GM21723 (cell line): ENCODE measurements around the gene GIPC2.
A peak's percentile ranks its signal among the peaks of the same experiment; 100 is the strongest.

Experiments
- ATAC-seq: cut with Tn5 transposase; IDR thresholded peaks from one replicate; pipeline ENCODE4 v1.9.1; 2021; ENCODE audit warnings: mild to moderate bottlenecking, moderate library complexity; ENCODE audit not compliant: unreplicated experiment

The GIPC2 gene

DNA sequence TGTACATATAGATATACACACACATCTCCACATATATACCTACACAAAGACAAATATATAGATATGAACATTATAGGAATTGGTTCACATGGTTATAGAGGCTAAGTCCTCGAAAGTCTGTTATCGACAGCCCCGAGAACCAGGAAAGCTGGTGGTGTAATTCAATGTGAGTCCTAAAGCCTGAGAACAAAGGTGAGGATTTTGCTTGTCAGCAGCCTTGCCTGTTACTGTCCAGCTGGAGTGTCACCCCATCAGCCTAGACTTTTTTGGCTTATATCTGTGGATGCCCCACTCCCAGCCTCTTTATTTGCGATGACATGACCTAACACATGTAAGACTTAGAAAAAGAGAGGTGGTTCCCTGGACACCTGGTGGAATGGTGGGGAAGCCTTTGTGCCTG lies 97.0 kb downstream of the GIPC2 start:
- ATAC-seq: peak; percentile 33

DNA sequence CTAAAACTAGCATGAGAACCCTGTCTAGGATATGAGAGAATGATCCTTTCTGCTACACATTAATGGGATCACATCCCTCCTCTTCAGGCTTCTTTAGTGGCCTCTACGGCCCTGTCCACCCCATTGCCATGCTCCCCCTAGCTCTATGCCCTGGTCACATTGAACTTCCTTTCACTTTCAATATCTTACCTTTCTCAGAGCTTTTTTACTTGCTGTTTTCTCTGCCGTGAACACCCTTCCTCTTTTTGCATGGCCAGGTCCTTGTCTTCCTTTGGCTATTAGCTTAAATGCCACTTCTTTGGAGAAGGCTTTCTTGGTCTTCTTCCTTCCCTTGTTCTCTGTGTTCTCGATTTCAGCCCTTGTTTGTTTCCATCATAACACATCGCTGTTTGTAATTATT lies 97.4 kb downstream of the GIPC2 start:
- ATAC-seq: peak; percentile 87

DNA sequence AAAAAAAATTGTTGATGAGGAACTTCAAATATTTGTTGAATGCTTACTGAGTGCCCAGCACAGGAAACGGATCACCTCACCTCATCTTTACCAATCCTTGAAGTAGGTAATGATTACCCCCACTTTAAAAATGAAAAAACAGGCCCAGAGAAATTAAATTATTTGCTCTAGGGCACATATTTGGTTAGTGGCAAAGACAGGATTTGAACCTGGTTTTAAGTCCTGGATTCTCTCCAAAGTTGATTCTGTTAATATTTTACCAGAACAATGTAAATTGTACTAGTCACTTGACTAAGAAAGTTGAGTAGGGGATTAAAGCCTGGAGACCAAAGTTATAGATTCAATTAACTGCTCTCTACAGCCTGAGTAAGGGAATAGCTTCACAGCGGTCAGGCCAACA lies 97.9 kb downstream of the GIPC2 start:
- ATAC-seq: no peak

DNA sequence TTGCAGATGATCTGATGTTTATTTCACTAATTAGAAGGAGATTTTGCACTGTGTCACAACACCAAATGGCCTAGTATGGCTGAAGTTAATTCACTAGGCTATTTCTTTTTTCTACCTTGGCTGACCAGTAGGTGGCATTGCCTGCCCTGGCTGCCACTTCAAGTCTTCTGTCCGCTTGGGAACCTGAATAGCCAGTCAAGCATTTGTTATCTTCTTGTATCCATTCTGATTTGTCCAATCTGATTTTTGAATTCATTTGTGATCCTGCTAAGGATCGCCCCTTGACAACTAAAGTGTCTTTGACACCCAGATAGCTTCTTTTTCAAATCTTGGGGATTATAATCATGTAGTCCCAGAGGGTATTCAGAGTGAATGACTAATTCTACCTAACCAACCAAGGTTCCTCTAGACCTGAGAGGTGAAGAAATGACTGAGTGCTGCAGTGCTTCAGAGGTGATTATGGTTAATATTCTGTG lies 99.4 kb downstream of the GIPC2 start:
- ATAC-seq: peak; percentile 70

DNA sequence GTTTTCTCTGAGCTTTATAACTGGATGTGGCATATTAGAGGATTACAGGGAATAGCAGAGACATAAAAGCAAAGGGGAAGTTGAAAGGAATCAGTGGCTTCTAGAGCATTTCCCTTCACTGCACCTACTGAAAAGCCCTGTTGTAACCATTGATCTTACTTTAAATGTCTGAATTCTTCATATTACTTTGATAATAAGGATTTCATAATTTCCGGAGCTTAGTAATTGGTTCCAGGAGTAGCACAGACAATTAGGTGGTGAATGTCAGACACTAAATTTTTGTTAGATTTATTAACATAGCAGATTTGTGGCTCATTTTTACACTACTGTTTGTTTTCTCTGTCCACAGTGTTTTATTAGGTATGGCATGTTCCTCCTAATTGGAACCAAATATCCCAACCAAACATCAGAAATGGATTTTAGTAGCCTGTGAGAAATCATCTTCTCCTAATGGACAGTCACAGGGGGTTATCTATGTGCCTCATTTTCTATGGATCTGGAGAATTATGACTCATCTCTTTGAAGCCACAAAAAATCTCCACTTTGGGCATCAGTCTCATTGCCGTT lies 100.5 kb downstream of the GIPC2 start:
- no peak for ATAC-seq

DNA sequence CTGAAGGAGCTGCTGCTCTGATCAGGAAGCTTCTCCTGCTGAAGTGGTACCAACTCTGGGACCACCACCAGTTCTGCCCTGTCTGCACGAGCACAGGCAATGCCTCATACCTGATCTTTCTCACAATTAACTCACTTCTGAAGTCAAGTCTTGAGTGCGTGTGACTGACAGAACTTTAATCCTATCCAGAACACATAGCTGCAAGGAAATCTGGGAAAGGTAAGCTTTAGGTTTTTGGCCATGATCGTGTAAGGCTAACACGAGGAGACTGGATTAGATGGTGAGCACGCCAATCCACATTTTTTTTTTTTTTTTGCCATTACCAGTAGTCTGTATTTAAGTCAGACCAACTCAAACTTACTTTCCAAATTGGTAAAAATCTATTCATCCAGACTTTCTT lies 101.3 kb downstream of the GIPC2 start:
- no peak for ATAC-seq

DNA sequence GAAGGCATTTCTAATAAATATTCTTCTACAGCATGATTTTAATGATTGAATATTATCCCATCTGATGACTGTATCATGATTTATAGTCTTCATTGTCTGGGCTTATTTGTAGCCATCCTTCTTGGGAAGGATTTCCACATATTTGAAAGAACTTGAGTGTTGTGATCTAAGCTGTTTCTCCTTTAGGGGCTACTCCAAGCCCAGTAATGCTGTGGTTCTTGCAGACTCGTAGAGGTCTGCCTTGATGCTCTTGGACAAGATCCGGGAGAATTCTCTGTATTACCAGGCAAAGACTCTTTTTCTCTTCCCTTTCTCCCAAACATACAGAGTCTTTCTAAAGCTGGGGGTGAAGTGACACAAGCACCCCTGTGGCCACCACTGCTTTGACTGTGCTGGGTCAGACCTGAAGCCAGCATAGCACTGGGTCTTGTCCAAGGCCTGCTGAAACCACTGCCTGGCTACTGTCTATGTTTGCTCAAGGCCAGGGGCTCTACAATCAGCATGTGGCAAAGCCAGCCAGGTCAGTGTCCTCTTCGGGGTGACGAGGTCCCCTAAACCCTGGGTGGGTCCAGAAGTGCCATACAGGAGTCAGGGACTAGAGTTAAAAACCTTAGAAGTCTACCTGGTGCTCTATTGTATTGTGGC lies 107.4 kb downstream of the GIPC2 start:
- ATAC-seq: no peak

DNA sequence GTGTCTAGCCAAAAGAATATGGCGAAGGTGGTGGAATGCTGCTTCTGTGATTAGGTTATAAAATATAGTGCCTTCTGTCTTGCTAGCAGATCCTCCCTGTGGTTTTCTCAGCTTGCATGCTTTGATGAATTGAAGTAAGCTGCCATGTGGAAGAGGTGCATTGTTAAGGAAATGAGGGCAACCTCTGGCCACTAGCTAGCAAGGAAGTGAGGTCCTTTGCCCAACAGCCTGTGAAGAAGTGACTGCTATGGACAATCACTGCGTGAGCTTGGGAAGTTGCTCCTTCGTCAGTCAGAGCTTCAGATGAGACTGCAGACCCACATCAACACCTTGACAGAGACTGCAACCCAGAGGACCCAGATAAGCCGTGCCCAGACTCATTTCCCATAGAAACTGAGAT lies 109.4 kb downstream of the GIPC2 start:
- no peak for ATAC-seq

DNA sequence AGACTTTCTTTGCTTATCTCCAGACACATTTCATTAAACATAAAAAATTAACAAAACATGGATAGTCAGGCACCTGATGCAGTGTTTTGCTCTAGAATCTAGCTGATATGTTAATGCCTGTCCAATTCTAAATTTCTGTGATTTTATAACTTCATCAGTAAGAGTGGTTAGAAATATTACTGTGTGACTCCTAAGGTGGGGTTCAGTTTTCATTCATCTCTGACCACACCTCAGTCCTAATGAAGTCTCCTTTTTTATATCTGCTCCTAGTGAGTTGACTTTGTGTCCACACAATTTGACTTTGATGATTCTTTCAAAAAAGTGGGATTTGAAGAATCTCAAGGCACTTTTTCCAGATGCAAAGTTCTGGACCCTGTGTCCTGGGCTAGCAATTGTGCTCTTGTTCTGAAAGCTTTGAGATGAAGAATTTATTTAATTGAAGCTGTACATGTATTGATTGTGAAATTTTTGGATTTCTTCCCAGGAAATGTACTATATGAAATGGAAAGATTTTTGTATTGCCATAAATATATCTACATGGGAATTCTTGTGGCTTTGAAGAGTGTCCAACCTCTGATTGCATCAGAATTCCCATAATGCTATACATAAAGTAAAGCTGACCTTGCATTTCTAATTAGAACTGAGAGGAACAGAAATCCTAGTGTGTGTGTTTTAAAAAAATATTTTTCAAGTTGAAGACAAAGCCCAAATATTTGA lies 111.2 kb downstream of the GIPC2 start:
- ATAC-seq: no peak

DNA sequence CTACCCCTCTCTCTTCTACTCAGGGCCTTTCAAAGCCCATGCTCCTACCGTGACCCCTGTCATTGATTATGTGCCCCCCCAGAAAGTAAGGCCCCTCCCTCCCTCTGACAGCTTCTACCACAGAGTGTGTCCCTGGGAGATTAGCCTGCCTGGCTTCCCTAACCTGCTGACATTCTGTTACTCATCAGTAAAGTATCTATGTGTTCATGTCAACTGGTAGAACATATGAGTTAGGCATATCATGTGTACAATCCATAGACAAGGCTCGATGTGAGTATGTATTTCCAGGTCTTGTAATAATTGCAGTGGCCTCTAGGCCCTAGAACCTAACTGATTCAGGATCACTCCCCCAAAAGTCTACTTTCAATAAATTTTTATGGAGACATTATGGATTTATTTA lies 120.0 kb downstream of the GIPC2 start:
- ATAC-seq: no peak

DNA sequence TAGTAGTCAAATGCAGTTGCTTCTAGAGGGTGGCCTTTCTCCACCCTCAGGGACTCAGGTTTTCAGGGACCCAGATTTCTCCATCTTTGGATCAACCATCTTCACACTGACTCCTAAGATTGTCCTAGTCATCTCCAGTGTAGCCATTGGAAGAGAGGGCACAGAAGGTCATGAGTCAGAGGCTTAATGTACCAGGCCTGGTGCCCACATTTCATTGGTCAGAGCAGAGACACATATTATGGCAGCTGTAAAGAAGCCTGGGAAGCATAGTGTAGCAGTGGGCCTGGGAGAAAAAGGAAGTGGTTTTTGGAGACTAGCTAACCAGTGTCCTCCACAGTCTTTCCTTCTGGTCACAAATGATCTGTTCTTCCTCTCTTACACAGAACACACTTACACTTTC lies 122.5 kb downstream of the GIPC2 start:
- ATAC-seq: no peak

DNA sequence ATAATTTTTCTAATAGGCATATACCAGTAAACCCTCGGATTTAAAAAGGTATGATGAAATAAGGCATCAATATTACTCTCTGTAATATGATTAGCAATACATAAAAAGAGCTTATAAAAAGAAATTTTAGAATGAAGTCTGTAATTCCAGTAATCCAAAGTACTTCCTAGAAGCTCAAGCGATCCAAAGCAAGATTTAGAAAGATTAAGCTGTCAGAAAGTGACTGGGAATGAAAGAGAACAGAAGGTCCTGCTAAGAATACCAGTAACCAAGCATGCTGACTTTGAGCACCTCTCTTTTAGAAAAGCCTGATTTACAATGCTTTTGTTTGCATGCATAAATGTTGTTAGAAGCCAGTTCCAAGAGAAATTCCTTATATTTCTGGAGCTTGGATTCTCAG lies 125.1 kb downstream of the GIPC2 start:
- no peak for ATAC-seq

DNA sequence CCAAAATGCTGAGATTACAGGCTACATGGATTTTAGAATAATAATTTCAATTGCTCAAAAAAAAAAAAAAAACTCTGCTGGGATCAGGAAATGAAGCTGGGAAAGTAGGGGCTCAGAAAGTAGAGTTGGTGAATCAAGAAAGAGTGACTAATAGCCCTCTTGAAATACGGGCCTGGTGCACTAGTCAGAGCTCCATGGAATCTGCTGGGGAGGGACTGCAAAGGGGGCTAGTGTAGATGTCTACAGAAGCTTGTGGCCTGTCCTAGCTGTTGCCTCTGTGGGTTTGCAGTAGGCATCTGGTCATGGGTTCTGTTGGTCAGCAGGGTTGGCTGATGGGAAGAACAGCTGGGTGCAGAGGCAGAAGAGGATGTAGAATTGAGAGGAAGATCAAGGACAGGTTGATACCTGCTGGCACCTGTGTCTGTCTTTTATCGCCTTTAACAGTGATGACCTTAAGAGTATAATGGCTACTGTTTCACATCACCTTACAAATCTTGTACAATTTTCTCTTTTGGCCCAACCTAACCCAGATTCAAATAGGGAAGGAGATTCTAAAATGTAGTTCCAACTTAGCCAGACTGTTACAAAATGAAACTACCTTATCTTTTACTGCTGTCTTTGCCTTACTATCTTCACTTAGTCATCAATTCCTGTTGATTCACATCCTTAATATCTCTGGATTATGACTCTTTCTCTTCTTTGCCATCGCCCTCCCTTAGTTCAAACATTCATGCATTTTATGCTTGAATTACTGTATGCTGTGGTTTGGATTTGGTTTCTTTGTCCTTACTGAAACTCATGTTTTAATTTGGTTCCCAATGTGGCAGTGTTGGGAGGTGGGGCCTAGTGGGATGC lies 126.2 kb downstream of the GIPC2 start:
- ATAC-seq: no peak

DNA sequence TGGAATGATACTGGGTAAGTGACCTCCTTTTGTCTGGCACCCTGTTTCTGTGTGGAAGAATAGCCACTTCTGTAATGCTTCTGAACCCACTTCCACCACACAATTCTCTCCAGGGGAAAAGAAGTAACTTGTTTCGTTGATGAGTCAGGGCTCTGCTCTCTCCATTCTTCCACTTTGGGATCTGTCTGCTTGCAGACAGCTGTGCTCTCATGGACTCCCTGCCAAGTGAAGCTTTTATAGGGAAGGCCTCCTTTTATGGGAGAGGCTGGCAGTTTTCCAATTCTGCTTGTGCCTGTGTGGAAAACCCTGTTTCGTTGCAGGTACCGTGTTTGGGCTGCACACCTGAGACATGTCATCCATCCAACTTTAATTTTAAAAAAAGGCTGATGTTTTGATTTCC lies 130.7 kb downstream of the GIPC2 start:
- no peak for ATAC-seq

DNA sequence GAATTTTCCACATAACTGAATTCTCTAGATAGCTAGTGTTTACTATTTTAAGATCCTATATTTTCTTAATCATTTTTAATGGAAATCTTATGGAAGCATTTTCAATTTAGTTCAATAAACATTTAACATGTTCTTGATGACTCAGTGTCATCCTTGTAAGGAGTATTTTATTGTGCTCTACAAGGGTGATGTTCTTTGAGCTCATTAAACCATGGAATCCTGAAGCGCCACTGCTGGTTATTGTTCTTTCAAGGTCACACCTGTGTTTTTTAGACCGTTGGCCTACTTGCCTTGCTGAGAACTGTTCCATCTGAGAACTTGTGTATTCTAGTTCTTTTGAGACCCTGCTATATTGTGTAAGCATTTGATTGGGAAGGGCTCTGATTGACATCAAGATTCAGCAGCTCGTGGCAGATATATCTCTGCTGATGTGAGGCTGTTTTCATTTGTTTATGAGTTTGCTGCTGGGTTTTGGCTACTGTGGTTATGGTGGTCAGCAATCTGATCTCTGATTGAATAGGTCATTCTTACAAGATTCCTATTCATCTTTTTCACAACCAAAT lies 132.0 kb downstream of the GIPC2 start:
- no peak for ATAC-seq

DNA sequence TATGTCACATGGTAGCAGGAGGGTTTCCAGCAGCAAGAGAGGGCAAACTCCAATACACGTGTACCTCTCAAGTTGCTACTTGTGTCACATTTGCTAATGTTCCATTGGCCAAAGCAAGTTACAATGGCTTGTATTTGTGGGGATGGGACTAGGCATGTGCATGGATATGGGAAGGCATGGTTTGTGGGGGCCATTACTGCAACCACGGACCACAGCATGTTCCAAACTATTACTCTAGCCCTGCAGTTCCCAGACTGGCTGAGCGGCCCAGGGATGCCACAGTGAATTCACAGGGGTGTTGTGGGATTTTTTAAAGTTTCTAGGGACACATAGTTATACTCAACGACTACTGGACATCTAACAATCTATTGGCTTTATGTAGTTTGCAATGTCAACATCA lies 133.1 kb downstream of the GIPC2 start:
- no peak for ATAC-seq

DNA sequence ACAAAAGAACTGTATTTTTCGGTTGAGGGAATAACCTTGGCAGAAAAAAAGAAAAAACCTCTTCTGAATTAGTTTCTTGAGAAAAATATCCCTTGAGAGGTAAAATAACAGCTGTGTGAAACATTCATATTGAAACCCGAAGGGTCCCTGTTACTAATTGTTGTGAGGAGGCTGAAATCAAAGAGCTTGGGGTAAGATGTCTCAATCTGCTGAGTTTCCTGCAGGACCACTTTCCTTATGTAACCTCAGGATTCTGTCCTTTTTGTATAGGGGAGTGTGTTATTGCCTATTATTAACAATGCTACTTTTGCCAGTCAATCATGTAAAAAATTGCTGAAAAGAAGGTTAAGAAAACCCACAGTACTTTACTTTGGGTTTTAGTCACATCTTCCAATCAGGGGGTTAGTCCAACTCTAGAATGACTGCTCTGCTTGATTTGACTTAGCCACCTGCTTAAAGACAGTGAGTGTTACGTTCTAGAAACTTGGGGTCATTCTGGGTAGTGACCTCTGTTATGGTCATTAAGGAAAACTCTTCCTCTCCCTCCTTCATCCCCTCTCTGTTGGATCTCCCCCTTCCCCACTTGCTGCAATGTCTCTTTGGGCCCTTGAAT lies 138.8 kb downstream of the GIPC2 start:
- no peak for ATAC-seq
